Measurements from ENCODE around the gene CHPF. TPM values are rescaled to one million over a fixed set of nuclear protein-coding genes. Genes with fewer than 3 reads are reported as not detected.

The CHPF gene
- total and polyA plus RNA-seq, 2 experiments from 2014 or later: 180 to 315 TPM

DNA sequence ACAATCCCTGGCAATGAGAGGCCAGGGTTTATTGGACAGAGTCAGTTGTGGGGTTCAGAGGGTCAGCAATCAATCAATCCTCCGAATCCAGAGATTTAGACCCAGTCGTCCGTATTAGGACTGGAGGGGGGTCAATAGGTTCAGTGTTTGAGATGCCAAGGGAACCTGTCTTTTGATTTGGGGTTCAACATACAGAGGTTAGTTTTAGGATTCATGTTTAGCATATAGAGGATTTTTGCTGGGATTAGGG is 44.6 kb downstream of the CHPF start:
- Histone ChIP-seq H4K20me1 (ENCODE audit: insufficient read depth, poor library complexity, severe bottlenecking) (no peaks in the 10 kb centered on the region), H2AFZ (peak overlapping the region; percentile 40), H3K4me1 (ENCODE audit: insufficient read depth) (peaks cover 23% of the 10 kb centered on the region), H3K79me2 (peaks cover 12% of the 10 kb centered on the region), H3K4me3 (peak overlapping the region; percentile 31), H3K4me2 (peak overlapping the region; percentile 84), H3K27ac (peak overlapping the region; percentile 59), H3K9me3 (ENCODE audit: low read depth) (no peaks in the 10 kb centered on the region), H3K36me3 (replicated peaks; ENCODE audit: insufficient read depth, low read depth) (no peaks in the 10 kb centered on the region), H3K9me2 (replicated peaks; ENCODE audit: insufficient read depth) (no peaks in the 10 kb centered on the region), H3K27me3 (peaks cover 35% of the 10 kb centered on the region)
- WGBS (ENCODE audit: low lambda C conversion rate, missing lambda C conversion rate): 0% methylated on average over 3 of the region's 3 CpGs
- TF ChIP-seq EZH2phosphoT487 (IDR thresholded peaks at IDR 0.05; ENCODE audit: low read depth, severe bottlenecking, unreplicated experiment) (no peak), EZH2 (IDR thresholded peaks at IDR 0.05; ENCODE audit: borderline replicate concordance) (no peak)
- TF ChIP-seq, protein P1, sequence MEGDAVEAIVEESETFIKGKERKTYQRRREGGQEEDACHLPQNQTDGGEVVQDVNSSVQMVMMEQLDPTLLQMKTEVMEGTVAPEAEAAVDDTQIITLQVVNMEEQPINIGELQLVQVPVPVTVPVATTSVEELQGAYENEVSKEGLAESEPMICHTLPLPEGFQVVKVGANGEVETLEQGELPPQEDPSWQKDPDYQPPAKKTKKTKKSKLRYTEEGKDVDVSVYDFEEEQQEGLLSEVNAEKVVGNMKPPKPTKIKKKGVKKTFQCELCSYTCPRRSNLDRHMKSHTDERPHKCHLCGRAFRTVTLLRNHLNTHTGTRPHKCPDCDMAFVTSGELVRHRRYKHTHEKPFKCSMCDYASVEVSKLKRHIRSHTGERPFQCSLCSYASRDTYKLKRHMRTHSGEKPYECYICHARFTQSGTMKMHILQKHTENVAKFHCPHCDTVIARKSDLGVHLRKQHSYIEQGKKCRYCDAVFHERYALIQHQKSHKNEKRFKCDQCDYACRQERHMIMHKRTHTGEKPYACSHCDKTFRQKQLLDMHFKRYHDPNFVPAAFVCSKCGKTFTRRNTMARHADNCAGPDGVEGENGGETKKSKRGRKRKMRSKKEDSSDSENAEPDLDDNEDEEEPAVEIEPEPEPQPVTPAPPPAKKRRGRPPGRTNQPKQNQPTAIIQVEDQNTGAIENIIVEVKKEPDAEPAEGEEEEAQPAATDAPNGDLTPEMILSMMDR (IDR thresholded peaks at IDR 0.05; ENCODE audit: poor library complexity): no peak
- no peak for DNase-seq (ENCODE audit: low spot score)

DNA sequence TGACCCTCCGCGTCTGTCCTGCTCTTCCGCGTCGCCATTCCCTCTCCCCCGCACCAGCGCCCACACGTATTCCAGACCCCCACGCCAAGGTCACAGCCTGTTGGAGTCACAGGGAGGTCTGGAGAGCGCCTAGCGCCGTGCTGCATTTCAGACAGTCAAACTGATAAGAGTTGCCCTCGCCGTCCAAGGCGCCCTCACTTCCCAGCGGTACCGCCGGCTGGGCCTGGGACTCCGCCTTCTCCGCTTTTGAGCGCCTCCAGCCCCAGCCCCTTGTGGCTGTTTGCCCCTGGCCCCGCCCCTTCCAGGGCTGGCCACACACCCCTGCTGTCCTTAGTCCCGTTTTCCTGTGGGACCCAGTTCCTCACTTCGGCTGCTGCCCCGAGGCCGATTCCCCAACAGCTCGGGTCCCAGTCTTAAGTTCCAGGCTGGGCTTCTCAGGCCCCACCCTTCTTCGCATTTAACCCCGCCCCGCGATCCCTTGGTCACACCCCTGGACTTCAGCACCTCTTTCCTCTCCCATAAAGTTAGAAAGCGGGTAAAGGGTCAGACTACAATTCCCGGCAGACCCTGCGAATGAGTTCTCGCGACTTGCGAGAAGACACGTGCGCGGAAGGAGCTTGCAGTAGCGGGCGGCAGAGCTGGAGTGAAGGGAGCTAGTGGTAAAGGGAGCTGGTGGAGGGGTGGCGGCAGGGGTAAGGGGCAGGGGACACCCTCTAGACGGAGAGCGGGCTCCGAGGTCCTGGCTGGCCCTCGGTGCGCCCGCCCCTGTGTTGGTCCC is 45.1 kb downstream of the CHPF start, which contains the start of gene GMPPA:
Gene GMPPA (plus strand): TSS at position 612 of the 778 bp plus-strand sequence. CDS start 1,085 bp downstream, outside the sequence.
- TF ChIP-seq EZH2phosphoT487 (IDR thresholded peaks at IDR 0.05; ENCODE audit: low read depth, severe bottlenecking, unreplicated experiment) (no peak), EZH2 (IDR thresholded peaks at IDR 0.05; ENCODE audit: borderline replicate concordance) (no peak)
- TF ChIP-seq, protein P1 (IDR thresholded peaks at IDR 0.05; ENCODE audit: poor library complexity): no peak
- Histone ChIP-seq H3K27ac (peak within 1 kb of the TSS; percentile 81), H3K4me2 (peak within 1 kb of the TSS; percentile 84), H3K4me1 (ENCODE audit: insufficient read depth) (peaks cover 23% of the 10 kb centered on the region), H3K36me3 (replicated peaks; ENCODE audit: insufficient read depth, low read depth) (no peaks in the 10 kb centered on the region), H3K9me2 (replicated peaks; ENCODE audit: insufficient read depth) (no peaks in the 10 kb centered on the region), H2AFZ (peak within 1 kb of the TSS; percentile 67), H3K27me3 (peaks cover 40% of the 10 kb centered on the region), H3K79me2 (peaks cover 12% of the 10 kb centered on the region), H3K4me3 (peak within 1 kb of the TSS; percentile 31), H3K9me3 (ENCODE audit: low read depth) (no peaks in the 10 kb centered on the region), H4K20me1 (ENCODE audit: insufficient read depth, poor library complexity, severe bottlenecking) (no peaks in the 10 kb centered on the region)
- WGBS (ENCODE audit: low lambda C conversion rate, missing lambda C conversion rate): under 1% methylated on average over 45 of the region's 49 CpGs
- peak; percentile 97 for DNase-seq (ENCODE audit: low spot score)

DNA sequence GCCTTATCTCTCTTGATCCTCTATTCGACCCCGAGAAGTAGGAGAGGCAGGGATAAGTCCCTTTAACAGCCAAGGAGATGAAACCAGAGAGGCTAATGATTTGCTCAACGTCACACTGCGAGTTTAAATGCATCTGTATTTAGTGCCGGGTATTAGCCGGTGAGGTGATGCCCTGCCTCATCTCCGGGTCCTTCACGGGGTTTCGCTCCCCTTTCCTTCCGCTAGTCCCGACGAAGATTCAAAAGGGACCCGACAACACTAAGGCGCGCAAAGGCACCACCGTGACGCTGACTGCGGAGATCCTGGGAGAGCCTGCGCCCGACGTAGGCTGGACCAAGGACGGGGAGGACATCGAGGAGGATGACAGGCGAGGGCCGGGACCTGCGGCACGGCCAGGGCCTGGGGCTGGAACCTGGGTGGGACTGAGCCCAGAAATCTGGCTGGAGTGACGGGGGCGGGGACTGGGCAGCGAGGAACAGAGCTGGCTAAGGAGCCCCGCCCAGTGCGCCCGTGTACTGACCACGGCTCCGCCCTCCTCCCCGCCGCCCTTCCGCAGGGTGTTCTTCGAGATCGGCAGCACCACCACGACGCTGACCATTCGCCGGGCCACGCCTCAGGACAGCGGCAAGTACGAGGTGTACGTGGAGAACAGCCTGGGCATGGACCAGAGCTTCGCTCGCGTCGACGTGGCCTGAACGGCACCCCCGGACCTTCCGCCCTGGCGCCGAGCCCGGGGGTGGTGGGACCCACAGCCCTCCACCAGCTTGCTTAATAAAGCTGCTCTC is 45.9 kb downstream of the CHPF start:
- 6% methylated on average over 46 of the region's 59 CpGs for WGBS (ENCODE audit: low lambda C conversion rate, missing lambda C conversion rate)
- H3K4me1 ChIP-seq (ENCODE audit: insufficient read depth): peaks cover 23% of the 10 kb centered on the region

More for the DNA sequence above, 45.9 kb downstream of the CHPF start:
- Histone ChIP-seq H3K9me2 (replicated peaks; ENCODE audit: insufficient read depth) (no peaks in the 10 kb centered on the region), H3K27ac (peak overlapping the region; percentile 81), H4K20me1 (ENCODE audit: insufficient read depth, poor library complexity, severe bottlenecking) (no peaks in the 10 kb centered on the region), H3K79me2 (peaks cover 12% of the 10 kb centered on the region), H3K27me3 (peaks cover 48% of the 10 kb centered on the region), H3K9me3 (ENCODE audit: low read depth) (no peaks in the 10 kb centered on the region), H3K4me2 (peak overlapping the region; percentile 84), H3K36me3 (replicated peaks; ENCODE audit: insufficient read depth, low read depth) (no peaks in the 10 kb centered on the region), H2AFZ (peak overlapping the region; percentile 67), H3K4me3 (peak overlapping the region; percentile 24)
- peak; percentile 89 for DNase-seq (ENCODE audit: low spot score)
- TF ChIP-seq EZH2 (IDR thresholded peaks at IDR 0.05; ENCODE audit: borderline replicate concordance) (no peak), EZH2phosphoT487 (IDR thresholded peaks at IDR 0.05; ENCODE audit: low read depth, severe bottlenecking, unreplicated experiment) (no peak)
- TF ChIP-seq, protein P1 (IDR thresholded peaks at IDR 0.05; ENCODE audit: poor library complexity): no peak

All from hepatocyte (in vitro differentiated cells).